GM19397 (cell line): Measurements from ENCODE around the gene FBXW7.

Experiments
- ATAC-seq: cut with Tn5 transposase; IDR thresholded peaks from one replicate; pipeline ENCODE4 v1.9.1; 2021; ENCODE audit warnings: mild to moderate bottlenecking, moderate library complexity; ENCODE audit not compliant: unreplicated experiment

Gene FBXW7

DNA sequence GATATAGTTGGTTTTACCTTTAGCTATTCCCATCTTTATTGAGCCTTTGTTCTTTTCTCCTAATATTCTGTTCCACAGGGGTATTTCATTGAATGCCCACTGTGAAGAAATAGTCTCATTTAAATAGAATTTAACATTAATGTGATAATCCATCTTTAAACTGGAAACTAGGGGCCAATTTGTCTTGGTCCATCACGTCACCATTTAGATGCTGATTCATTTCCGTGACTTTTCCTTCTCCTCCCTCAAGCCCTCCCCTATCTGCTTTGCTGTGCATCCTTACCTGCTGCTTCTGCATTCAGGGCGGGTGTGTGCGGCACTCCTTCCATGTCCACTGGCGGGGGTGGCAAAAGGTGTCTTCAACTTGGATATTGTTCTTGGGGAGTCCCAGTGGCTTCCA lies 241.1 kb downstream of the FBXW7 start:
- no peak for ATAC-seq

DNA sequence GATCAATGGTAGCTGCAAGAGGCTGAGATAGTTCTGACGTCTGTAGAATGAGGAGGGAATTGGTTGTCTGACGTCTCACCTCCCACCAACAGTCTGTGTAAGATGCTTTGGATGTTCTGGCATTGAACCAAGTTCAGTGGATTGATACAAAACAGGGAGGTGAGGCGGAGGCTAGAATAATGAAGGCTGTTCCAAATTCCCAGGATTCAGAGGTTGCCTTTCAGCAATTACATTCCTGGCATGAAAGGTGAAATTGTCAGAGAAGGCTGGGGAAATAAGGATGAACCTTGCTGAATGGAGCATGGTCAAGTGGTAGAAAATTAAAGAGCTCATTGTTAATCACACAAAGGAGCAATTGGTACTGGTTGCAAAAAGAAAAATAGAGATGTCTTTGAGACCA lies 241.6 kb downstream of the FBXW7 start:
- ATAC-seq: no peak

DNA sequence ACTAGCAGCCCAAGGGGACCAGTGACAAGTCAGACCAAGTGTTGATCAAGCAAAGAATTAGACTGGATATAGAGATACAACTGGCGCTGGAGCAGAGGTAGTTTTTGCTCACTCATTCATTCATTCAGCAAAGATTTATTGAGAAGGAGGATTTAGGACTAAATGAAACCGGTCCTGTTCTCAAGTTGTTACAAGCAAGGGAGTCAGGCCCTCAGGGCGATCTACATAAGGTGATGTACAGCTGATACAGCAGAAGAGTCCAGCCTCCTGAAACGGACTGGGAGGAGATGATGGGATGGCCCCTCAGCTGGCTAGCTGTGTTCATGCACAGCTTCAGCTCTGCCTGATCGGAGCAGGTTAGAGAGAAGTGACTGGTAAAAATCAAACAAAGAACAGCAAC lies 242.4 kb downstream of the FBXW7 start:
- ATAC-seq: no peak

DNA sequence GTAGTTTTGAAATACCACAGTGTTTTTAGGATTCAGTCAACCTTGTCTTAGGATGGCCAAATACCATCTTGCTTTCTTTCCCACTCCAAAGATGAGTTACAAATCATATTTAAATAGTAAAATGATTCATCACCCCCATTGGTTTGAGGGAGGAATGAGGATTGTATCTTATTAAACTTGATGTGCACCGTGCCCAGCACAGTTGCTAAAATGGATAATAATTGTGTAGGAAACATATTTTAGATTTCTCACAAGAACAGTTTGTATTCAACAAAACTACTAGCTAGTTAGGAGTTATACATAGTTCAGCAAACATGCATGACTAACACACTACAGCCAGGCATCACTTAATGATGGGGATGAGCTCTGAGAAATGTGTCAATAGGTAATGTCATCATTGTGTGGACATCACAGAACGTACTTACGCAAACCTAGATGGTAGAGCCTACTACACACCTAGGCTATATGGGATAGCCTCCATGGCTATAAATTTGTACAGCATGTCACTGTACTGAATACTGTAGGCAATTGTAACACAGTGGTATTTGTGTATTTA lies 245.4 kb downstream of the FBXW7 start:
- no peak for ATAC-seq

DNA sequence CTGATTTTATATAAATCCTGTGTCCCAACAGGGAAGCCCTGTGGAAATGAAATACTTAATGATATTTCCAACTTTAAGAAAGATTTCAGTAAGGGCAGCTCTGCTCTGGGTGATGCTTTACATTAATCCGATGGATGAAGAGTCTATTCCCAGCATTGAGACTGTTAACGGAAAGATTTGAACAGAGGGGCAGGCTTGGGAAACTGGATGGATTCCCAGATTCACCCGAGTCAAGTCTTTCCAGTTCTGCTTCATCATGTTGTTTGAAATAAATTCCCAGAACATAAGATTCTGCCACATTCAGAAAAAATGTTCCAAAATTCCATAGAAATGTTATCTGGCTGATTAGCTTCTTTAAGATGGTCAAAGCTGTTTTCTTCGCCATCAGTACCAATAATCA lies 246.0 kb downstream of the FBXW7 start:
- no peak for ATAC-seq

DNA sequence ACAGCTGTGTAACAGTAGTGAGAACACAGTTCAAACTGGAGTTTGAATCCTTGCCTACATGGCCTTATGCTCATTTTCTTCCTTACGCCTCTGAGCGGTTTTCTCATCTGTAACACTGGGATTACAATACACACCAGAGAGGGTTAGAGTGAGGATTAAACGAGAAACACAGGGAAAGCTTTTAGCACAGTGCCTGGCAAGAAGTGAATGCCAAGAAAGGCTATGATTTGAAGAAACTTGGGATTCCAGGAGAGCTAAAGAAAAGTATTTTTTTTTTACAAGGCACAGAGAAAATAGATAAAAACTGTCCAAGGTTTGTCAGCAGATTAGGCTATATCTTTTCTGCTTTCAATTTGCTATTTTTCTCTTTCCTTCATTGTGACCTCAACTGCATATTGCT lies 246.4 kb downstream of the FBXW7 start:
- no peak for ATAC-seq

DNA sequence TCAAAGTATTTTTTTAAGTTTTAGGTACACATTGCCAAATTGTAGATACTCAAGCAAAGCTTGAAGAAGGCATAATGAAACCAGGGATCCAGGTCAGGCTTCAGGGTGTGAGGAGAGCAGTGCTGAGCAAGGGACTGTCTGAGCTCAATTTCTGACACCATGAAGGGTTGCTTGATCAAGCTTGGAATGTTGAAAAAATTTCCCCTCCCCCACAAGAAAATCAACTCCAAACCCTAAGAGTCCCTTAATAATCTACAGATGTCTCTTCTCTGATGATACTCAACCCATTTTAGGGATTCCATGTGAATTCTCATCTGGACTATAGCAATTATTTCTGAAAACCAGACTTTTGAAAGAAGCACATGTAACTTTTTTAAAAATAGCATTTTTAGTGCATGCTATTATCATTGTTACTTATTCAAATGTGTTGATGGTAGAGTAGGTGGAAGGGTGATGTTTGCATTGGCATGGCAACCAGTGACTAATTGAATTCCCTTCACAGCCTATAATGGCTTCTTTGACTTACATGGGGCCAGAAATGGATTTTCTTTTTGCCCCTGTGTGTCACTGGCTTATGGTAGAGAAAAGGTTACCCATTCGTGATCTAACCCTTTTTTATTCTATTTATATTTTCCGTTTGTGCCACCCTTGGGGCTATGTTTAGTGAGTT lies 252.0 kb downstream of the FBXW7 start:
- no peak for ATAC-seq

DNA sequence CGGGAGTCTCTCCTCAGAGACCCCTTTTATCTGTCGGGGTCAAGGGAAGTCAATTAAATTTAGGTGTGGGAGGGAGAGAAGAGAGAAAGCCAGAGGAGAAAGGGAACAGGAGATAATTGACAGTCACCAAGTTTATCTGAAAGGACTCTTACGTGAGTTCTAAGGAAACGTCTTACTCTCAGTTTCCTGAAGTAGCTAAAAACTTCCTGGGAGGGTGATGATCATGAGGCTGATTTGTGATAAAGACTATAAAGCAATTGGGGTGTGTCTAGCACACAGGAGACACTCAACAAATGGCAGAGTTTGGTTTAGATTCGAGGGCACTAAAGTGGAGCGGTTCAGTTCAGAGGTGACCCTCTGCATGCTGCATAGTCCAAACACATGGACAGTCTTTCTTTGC lies 254.1 kb downstream of the FBXW7 start:
- no peak for ATAC-seq

DNA sequence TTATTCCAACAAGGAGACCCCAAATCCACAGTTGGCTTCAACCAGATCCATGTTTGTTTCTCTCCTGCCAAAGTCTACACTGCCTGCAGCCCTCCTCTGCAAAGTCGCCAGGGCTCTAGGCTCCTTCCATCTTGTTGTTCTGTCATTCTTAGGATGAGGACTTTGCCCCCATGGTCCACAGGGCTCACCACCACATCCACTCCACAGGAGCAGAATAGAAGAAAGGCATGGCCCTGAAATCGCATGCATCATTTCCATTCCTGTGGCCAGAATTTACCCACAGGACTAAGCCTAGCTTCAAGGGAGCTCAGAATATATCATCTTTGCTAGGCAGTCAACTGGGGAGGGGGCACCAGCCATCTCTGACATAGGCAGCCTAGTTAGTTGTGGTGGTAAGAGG lies 254.7 kb downstream of the FBXW7 start:
- no peak for ATAC-seq

DNA sequence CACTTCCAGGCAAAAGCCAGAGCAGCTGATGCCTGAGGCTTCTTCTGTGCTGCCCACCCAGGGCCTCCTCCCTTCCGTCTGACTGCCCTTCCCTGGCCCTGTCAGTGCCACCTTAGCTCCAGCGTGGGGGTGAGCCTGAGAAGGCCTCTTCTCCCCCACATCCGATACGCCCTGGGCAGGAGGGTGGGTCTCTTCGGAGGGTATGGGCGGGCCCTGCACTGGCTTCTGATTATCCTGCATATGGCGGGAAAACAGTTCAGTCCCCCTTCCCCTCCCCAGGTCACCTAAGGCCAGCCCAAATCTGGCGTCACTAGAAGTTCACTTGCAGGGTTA lies 256.7 kb downstream of the FBXW7 start:
- no peak for ATAC-seq

DNA sequence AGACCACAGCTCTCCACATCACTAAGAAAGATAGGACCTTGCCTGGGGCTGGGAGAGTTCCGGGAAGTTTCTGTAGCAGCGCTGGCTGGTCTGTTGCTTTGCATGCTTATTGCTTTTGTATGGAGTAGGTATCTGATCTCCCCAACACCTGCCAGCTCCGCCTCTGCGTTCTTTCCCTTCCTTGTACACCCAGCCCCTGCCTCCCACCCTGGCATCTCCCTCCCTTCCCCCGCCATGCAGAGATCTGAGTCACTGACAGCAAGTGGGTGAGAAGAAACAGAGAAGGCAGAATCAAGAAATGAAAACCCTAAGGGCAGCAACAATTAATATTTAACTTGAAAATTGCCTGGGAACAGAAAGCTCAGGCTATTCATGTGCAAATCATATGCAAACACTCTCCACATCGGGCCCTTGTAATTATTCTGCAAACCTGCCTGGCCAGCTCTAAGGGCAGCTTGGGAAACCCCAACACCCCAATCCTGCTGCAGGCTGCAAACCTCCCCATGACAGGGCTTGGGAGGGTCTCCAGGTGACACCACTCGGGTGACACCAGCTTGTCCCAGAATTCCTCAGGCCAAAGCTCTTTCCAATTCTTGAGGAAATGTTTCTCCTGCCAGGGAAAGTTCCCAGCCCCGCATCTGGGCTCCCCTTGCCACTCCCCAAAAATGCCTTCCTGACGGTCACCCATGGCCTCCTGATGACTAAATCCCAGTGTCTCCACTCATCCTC lies 257.2 kb downstream of the FBXW7 start:
- ATAC-seq: peak; percentile 75

DNA sequence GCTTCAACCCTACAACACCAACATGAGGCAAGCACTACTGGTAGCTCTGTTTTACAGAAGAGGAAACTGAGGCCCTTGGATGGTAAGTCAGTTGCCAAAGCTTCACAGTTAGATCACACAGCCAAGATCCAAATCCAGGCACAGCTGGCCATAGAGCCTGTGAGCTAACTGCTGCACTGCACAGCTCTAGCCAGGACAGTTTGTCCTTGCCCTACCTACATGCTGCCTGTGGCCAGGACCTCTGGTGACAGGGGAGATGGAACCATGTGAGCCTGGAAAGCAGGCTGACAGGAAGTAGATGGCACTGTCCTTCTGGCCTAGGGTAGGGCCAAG lies 257.8 kb downstream of the FBXW7 start:
- peak; percentile 40 for ATAC-seq

DNA sequence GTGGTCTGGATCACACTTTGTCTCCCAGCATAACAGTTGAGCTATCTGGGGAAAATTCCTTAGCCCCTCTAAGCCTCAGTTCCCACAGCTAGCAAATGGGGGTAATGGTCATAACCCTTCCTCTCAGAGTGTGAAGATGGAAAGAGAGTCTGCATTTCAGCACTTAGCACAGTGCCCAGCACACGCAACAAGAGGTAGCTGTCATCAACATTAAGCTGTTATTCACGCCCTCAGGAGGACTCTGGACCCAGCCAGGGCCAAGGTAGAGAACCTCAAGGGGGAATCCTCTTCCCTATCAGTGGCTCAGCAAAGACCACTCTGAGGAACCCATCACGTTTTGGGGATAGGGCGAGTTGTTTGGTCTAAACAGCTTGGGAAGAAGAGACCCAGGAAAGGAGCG lies 258.6 kb downstream of the FBXW7 start:
- ATAC-seq: no peak

DNA sequence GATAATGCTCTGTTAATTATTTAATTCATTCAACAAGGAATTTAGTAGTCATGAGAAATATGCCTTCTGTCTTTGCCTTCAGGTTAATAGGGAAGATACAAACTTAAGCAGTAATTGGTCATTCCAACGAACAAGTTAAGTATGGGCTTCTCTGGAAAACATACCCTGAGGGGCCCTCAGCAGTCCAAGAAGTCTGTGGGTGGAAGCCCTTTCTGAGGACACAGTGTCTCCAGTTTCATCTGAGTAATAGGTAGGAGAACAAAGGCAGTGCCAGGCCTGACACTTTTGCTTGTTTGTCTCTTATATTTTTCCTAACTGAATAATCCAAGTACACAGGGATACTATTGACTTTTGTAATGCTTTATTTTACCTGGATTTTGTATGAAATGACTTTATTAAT lies 262.5 kb downstream of the FBXW7 start:
- no peak for ATAC-seq
